CD4-positive, alpha-beta T cell treated with Interleukin-6 for 4 hours (primary cell): ENCODE results near the gene CASKIN1.

ENCODE experiments used
- DNase-seq: peaks from one replicate; pipeline ENCODE4 v3.0.0-alpha.2; 2020; ENCODE audit warnings: mixed read lengths

Gene CASKIN1

DNA sequence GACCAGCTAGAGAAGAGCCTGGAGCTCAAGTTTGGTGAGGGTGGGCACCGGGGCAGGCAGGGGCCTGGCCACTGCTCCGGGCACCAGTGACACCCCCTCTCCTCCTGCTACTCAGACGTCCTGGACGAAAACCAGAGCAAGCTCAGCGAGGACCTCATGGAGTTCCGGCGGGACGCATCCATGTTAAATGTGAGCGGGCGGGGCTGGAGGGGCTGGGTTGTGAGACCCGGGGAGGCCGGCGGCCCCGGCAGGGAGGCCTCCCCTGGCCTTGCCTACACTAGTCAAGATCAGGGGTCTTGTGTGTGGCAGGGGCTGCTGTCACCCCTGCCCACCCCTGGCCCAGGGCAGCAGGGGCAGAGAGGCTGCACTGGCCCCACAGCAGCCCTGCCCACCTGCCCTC, 23.0 kb downstream of the CASKIN1 start:
- DNase-seq = no peak

DNA sequence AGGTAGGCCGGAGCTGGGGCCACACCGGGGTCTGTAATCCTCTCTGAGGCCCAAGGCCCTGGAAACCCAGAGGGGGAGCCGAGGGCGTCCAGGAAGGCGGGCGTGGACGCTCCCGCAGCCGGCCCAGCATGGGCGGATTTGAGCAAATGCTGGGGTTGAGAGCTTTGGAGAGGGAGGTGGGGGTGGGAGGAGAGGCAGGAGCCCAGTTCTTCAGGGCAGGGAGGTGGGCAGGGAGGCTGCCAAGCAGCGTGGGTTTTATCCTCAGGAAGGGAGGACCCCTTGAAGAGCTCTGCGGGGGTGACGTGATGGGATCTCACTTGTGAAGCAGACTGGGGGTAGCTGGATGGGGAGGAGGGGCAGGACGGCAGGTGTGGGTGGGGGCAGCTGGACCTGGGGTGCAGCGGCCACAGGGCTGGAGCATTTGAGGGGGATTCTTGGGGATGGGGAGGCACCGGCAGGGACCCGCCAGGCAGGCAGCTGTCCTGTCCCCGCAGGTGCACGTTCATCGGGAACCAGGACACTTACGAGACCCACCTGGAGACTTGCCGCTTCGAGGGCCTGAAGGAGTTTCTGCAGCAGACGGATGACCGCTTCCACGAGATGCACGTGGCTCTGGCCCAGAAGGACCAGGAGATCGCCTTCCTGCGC, 23.6 kb downstream of the CASKIN1 start:
- no peak for DNase-seq

DNA sequence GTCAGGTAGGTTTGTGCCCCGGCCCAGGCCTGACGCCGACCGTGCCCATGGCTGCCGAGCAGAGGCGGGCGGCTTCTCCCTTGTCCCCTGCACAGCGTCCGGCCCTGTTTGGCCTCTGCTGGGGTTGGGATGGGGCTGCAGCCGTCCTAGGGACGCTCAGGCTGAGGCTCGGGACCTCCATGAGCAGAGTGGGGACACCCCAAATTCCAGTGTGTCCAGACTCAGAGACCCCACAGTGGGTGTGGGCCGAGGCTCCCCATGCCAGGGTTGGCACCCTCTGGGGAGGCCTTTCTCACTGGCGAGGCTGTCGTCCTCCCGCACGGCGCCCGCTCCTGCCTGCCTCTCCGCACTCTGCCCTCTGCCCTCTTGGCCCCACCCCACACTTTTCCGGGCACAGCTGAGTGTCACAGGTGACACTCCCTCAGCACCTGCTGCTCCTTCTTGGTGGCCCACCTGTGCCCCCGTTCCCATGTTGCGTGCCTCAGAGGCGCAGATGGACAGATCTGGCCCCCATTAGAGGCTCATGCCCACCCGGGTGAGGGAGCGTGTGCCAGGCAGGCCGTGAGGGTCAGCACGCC, 24.7 kb downstream of the CASKIN1 start:
- DNase-seq = no peak

- DNase-seq = no peak
These were observed 25.6 kb downstream of the CASKIN1 start for GRCh38 chr16:2170587-2171435.

DNA sequence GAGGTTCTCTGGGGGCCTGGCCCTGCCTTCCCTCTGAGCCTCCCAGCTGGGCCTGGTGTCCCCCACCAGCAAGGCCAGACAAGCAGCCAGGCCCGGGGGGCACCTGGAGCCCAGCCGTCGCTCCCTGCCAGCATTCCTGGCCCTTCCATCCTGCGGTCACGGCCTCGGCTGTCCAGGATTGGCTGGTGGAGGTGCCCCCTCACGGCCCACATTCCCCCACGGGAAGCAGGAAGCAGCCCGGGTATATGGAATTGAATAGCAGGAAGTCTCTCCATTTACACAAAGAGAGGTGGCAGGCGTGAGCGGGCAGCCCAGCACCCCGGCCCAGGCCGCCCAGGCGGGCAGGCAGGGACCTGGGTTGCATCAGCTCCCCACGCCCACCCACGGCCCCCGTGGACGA, 26.3 kb downstream of the CASKIN1 start:
- no peak for DNase-seq

- no peak for DNase-seq
These were observed 29.3 kb downstream of the CASKIN1 start for GRCh38 chr16:2167068-2167638.

GRCh38 chr16:2166263-2167067, 29.9 kb downstream of the CASKIN1 start:
- no peak for DNase-seq

DNA sequence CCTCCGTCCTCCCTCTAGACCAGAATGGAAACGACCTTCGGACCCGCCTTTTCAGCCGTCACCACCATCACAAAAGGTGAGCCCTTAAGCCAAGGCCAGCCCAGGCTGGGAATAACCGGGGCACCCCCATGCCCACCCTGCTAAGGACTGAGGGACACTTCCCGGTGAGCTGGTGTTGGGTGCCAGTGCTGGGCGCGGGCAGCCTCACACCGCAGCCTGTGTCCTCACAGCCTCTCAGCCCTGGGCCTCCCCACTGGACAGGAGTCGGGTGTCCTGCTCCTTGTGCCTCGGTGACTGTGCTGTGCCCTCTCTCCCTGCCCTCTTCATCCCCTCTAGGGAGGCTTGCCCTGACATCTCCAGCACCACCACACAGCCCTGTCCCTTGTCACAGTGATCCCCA, 30.5 kb downstream of the CASKIN1 start:
- no peak for DNase-seq

- peak; percentile 15 for DNase-seq
These were observed 33.1 kb downstream of the CASKIN1 start for GRCh38 chr16:2163211-2163881.

GRCh38 chr16:2162676-2163118, 33.7 kb downstream of the CASKIN1 start:
- DNase-seq = no peak

DNA sequence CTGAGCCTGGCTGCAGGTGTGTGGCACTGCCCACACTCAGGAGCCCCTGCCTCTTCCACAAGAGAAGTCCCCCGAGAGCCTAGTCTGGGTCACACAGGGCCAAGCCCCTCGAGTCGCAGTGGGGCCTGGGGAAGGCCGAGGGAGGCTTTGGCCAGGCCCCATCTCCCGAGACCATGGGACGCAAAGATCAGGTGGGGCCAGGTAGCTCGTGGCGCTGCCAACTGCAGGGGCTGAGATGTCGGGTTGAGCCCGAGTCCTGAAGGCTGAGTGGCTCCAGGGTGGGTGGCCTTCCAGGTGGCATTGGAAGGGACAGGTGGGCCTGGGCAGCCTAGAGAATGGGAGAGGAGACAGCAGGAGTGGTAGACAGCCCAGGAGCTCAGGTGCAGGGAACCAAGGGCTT, 34.5 kb downstream of the CASKIN1 start:
- DNase-seq = no peak

DNA sequence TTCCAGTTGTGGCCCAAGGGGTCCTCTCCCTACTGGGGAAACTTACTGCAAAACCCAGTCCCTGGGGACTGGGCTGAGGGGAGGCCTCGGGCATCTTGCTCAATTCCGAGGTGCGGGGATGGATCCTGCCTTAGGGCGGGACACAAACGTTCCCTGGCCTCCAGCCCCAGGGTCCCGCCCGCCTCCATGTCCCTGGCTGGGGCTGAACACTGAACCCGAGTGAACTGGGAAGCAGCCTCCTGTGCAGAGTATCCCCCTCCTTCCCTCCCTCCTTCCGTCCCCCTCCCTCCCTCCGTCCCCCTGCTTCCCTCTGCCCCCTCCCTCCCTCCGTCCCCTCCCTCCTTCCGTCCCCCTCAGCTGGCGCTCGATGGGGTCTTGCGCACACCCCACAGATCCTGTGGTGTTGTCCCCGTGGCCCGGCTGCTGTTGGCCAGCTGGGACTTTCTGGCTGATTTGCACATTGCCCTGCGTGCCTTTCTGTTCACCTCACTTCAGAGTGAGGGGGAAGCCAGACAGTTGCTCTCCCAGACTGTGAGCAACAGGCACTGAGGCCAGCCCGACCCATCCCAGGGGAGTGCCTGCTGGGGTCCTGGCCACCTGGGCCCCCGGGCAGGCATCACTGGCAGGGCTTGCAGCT, 35.4 kb downstream of the CASKIN1 start:
- DNase-seq = no peak

DNA sequence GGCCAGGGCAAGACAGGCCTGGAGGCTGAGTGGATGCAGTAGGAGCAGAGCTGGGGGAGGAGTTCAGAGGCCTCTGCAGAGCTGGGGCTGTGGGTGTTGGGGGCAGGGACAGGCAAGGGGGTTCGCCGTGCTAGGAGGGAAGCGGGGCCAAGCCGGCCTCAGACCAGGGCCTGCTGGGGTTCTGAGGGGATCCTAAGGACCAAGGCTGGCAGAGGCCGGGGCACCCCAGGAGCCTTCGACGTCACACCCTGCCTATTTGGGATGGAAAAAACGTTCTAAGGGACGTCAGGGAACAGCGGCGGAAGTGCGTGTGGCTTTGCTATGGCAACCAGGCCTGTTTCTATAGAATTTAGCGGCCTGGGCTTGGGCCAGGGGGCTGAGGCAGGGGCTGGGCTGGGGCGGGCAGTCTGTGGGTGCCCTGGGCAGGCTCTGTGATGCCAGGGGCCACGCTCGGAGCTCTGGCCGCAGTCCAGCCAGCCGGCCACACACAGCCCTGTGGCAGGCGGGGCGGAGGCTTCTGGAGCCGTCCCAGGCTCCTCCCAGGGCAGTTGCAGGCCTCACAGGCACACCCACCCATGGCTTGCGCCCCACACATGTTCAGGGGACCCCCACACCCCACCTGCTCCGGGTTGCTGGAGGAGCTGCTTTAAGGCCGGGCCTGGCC, 37.1 kb downstream of the CASKIN1 start:
- no peak for DNase-seq

GRCh38 chr16:2158262-2158638, 38.2 kb downstream of the CASKIN1 start:
- no peak for DNase-seq

- DNase-seq = no peak
These were observed 38.7 kb downstream of the CASKIN1 start for GRCh38 chr16:2157480-2158261.

DNA sequence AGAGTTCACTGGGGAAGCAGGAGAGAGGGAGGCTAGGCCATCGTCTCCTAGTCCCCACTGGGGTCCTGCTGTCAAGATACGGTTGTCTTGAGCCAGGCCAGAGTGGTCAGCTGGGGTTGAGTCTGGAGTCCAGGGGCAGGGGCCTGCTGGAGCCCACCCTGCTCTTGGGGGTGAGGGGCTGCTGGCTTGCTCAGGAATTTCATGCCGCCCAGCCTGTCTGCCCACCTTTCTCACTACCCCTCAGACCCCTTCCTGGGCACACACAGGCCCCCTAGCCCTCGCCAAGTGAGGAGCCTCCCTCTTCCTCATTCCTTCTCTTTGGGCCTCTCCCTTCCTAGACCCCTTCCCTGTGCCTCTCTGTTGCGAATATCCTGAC, 39.6 kb downstream of the CASKIN1 start:
- DNase-seq = no peak

GRCh38 chr16:2155977-2156848, 40.2 kb downstream of the CASKIN1 start:
- DNase-seq = peak; percentile 22

- peak; percentile 96 for DNase-seq
These were observed 41.1 kb downstream of the CASKIN1 start, which contains the start of gene TRAF7 for GRCh38 chr16:2155091-2155950. TRAF7 (plus strand) TSS chr16:2155782; CDS start chr16:2163921, 8,139 bp downstream.
